Common myeloid progenitor, CD34-positive (primary cell): Measurements from ENCODE around the gene C16orf96.
A peak's percentile ranks its signal among the peaks of the same experiment; 100 is the strongest.

Source experiments
- CTCF ChIA-PET: fragments of 350-600 bp; sonication (Branson Sonifier 250); formaldehyde crosslinking; loops from one replicate; lab custom pipeline; 2021; ENCODE audit warnings: antibody characterized with exemption; lab: Charles Lee
- POLR2A ChIA-PET: fragments of 350-600 bp; sonication (Branson Sonifier 250); formaldehyde crosslinking; loops from one replicate; lab custom pipeline; 2021; ENCODE audit warnings: antibody characterized with exemption; lab: Charles Lee
- DNase-seq, 3 donors: peaks; one replicate each; pipeline versions ENCODE4 v3.0.0 to v3.0.0-alpha.2; 2013
- H3K27ac ChIP-seq, 2 experiments: 1 replicate in 1 of 2; 2 replicates in 1 of 2; pipeline ENCODE4 v1.7.0; 2013; ENCODE audit warnings: inconsistent platforms in 2 of 2, low read length in 2 of 2, mild to moderate bottlenecking in 2 of 2, low read depth in 1 of 2, moderate library complexity in 1 of 2; ENCODE audit not compliant: severe bottlenecking in 2 of 2, insufficient read depth in 1 of 2, poor library complexity in 1 of 2
- H3K27me3 ChIP-seq, 5 experiments: replicated peaks in 2 of 5; 1 replicate in 3 of 5; 2 replicates in 2 of 5; pipeline versions ENCODE4 v1.6.1 to v1.7.0; 2013; ENCODE audit warnings: low read length in 4 of 5, mild to moderate bottlenecking in 2 of 5, moderate library complexity in 2 of 5, inconsistent platforms in 1 of 5; ENCODE audit not compliant: insufficient read depth in 5 of 5, control insufficient read depth in 4 of 5
- H3K36me3 ChIP-seq, 4 experiments: 1 replicate in 2 of 4; 2 replicates in 2 of 4; pipeline versions ENCODE4 v1.6.1 to v1.7.0; 2013; ENCODE audit warnings: low read length in 3 of 4, control low read depth in 1 of 4, mild to moderate bottlenecking in 1 of 4; ENCODE audit not compliant: control insufficient read depth in 4 of 4, insufficient read depth in 4 of 4
- H3K4me1 ChIP-seq, 4 experiments: 1 replicate in 3 of 4; 2 replicates in 1 of 4; pipeline versions ENCODE4 v1.6.1 to v1.7.1; 2013; ENCODE audit warnings: low read length in 3 of 4, mild to moderate bottlenecking in 3 of 4, control low read depth in 1 of 4, inconsistent platforms in 1 of 4, moderate library complexity in 1 of 4; ENCODE audit not compliant: control insufficient read depth in 4 of 4, insufficient read depth in 4 of 4; ENCODE audit errors: control extremely low read depth in 1 of 4
- H3K4me3 ChIP-seq, 7 experiments: 1 replicate in 4 of 7; 2 replicates in 3 of 7; pipeline versions ENCODE4 v1.5.1 to v1.7.0; 2013; ENCODE audit warnings: mild to moderate bottlenecking in 7 of 7, low read length in 6 of 7, moderate library complexity in 6 of 7, inconsistent platforms in 2 of 7, low read depth in 2 of 7, control low read depth in 1 of 7; ENCODE audit not compliant: insufficient read depth in 4 of 7, control insufficient read depth in 1 of 7; ENCODE audit errors: extremely low read depth in 1 of 7
- H3K9me3 ChIP-seq, 5 experiments: 1 replicate in 4 of 5; 2 replicates in 1 of 5; pipeline versions ENCODE4 v1.6.1 to v1.7.1; 2013; ENCODE audit warnings: low read length in 4 of 5, mild to moderate bottlenecking in 2 of 5, inconsistent platforms in 1 of 5, low read depth in 1 of 5, moderate library complexity in 1 of 5; ENCODE audit not compliant: control insufficient read depth in 4 of 5, insufficient read depth in 2 of 5; ENCODE audit errors: control extremely low read depth in 1 of 5
- WGBS: methylation state at CpG from one replicate; pipeline ENCODE4 v1.1.5; 2013; ENCODE audit not compliant: insufficient coverage; 5-methylcytosine and 5-hydroxymethylcytosine counted together

C16orf96 gene

DNA sequence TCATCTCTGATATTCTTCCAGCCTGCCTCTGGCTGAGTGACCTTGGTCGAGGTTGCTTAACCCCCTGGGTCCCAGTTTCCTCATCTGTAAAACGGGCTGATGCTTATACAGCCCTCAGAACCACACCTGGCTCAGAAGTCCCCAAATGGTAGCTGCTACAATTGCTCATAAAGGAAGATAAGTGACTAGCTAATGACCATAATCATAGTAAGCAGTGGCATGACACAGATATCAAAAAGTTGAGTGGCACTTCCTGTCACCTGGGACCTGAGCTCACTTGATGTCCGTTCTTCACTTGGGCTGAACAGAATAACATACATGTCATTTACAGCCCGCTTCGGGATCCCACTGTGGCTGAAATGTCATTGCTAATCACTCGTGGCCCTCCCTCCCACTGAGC is 70.3 kb downstream of the C16orf96 start:
- DNase-seq, result no peak
- peak overlapping the region in 3 of 7 experiments; percentile 78 to 93 (median 86) for H3K4me3 ChIP-seq
- POLR2A ChIA-PET, result no interaction called here
- CTCF ChIA-PET, result interaction anchor here (0.7 to 4.6 kb wide), 6 partner anchors 10 to 35 kb away, joined by 3 to 27 read pairs (median 3); partner anchors contain the start of gene UBALD1
- H3K27ac ChIP-seq, result no peak overlapping the region
- H3K9me3 ChIP-seq, result peaks cover 0 to 2% (median 0%) of the 10 kb centered on the region in 5 experiments
- H3K36me3 ChIP-seq, result peaks cover 0 to 8% (median 2%) of the 10 kb centered on the region in 4 experiments
- WGBS, result 85% methylated on average over 5 of the region's 6 CpGs
- H3K27me3 ChIP-seq, result no peaks in the 10 kb centered on the region
- peaks cover 0 to 27% (median 22%) of the 10 kb centered on the region in 4 experiments for H3K4me1 ChIP-seq

DNA sequence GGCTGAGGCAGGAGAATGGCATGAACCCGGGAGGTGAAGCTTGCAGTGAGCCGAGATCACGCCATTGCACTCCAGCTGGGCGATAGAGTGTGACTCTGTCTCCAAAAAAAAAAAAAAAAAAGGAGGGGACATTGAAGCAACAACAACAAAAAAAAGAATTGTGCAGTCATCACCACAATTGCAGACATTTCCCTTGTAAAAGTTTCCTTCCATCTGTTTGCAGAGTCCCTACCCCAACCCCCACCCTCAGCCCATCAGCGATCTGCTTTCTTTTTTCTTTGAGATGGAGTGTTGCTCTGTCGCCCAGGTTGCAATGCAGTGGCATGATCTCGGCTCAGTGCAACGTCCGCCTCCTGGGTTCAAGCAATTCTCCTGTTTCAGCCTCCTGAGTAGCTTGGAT is 72.1 kb downstream of the C16orf96 start:
- CTCF ChIA-PET, result no interaction called here
- 83% methylated on average over 6 of the region's 9 CpGs for WGBS

DNA sequence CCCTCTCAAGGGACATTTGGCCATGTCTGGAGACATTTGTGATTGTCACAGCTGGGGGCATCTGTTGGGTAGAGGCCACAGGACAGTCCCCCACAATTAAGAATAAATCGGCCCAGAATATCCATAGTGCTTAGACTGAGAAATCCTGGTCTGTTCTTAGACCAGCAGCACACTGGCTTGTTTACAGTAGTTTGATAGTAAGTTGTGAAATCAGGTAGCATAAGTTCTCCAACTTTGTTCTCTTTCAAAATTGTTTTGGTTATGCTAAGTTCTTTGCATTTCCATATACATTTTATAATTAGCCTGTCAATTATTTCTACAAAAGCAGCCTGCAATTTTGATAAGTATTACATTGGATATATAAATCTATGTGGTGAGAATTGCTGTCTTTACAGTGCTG is 75.3 kb downstream of the C16orf96 start:
- no peaks in the 10 kb centered on the region for H3K27me3 ChIP-seq
- ChIA-PET POLR2A (no interaction called here), CTCF (interaction anchor here (1.0 to 1.5 kb wide), 2 partner anchors 15 to 19 kb away, joined by 3 to 4 read pairs; no protein-coding TSS in a partner anchor)
- H3K27ac ChIP-seq, result no peak overlapping the region
- H3K4me1 ChIP-seq, result peaks cover 0 to 10% (median 4%) of the 10 kb centered on the region in 4 experiments
- DNase-seq, result no peak
- no peak overlapping the region for H3K4me3 ChIP-seq
- H3K36me3 ChIP-seq, result peaks cover 0 to 23% (median 13%) of the 10 kb centered on the region in 4 experiments
- H3K9me3 ChIP-seq, result peaks cover 0 to 6% (median 0%) of the 10 kb centered on the region in 5 experiments
- WGBS, result 91% methylated on average over 1 of the region's 1 CpG

More for the DNA sequence above, 72.1 kb downstream of the C16orf96 start:
- Histone ChIP-seq H3K9me3 (peaks cover 0 to 6% (median 0%) of the 10 kb centered on the region in 5 experiments), H3K4me1 (peaks cover 0 to 27% (median 22%) of the 10 kb centered on the region in 4 experiments), H3K36me3 (peaks cover 0 to 8% (median 3%) of the 10 kb centered on the region in 4 experiments), H3K4me3 (no peak overlapping the region), H3K27me3 (no peaks in the 10 kb centered on the region), H3K27ac (no peak overlapping the region)
- DNase-seq, result peak in 2 of 3 donors; percentile 68 to 72
- POLR2A ChIA-PET, result no interaction called here

DNA sequence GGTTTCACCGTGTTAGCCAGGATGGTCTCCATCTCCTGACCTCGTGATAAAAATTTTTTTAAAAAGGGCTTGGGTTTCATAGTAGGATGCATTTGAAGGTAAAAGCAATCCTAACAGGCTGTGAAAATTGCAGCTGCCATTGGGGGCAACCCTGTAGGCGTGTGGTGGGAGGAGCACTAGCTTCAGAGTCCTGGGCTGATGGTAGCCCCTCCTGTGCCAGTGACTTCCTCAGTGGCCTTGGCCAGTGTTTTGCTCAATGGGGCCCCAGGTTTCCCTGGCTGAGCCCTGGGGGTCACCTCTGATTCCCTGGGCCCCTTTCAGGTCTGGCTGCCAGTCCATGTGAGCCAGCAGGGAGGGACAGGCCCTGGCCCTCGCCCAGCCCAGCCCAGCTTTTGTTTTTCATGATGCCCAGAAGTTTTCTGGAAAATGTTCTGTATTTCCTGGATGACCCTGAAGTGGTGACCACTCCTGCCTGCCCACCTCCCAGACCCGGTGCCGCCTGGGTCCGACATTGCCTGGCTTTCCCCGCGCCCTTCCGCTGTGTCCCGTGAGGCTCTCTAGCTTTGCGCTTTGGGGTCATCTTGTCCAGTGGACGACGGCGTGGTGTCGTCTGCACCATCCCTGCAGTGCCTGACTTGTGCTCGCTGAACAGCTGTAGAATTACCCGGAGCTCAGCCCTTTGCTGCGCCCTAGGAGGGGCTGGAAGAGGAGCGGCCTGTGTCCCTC is 77.9 kb downstream of the C16orf96 start:
- ChIA-PET CTCF (interaction anchor here (1.6 to 4.5 kb wide), 3 partner anchors 10 to 16 kb away, joined by 4 to 18 read pairs (median 5); partner anchors contain the start of gene MGRN1), POLR2A (no interaction called here)
- no peak overlapping the region for H3K4me3 ChIP-seq
- peaks cover 0 to 6% (median 0%) of the 10 kb centered on the region in 5 experiments for H3K9me3 ChIP-seq
- H3K27ac ChIP-seq, result no peak overlapping the region
- WGBS, result 94% methylated on average over 17 of the region's 20 CpGs
- peaks cover 0 to 32% (median 14%) of the 10 kb centered on the region in 4 experiments for H3K36me3 ChIP-seq
- no peak for DNase-seq
- H3K27me3 ChIP-seq, result no peaks in the 10 kb centered on the region
- no peaks in the 10 kb centered on the region for H3K4me1 ChIP-seq

DNA sequence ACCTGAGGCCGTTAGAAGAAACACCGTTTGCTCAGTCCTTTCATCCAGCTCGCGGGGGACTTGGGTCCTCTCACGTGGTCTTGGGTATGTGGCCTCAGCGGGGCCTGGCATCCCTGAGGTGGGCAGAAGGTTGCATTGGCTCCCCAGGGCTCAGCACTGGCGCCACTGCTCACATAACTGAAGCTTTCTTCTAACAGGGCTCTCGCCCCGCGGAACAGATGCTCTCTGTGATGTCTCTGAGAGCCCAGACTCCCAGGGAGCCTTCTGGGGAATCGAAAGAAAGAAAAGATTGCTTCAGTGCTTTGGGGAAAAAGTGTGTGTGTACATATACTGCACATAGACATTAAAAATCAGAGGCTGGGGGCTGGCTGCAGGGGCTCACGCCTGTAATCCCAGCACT is 78.6 kb downstream of the C16orf96 start:
- CTCF ChIA-PET, result interaction anchor here (1.6 to 4.5 kb wide), 3 partner anchors 11 to 15 kb away, joined by 4 to 18 read pairs (median 5); partner anchors contain the start of gene MGRN1
- 93% methylated on average over 11 of the region's 12 CpGs for WGBS

DNA sequence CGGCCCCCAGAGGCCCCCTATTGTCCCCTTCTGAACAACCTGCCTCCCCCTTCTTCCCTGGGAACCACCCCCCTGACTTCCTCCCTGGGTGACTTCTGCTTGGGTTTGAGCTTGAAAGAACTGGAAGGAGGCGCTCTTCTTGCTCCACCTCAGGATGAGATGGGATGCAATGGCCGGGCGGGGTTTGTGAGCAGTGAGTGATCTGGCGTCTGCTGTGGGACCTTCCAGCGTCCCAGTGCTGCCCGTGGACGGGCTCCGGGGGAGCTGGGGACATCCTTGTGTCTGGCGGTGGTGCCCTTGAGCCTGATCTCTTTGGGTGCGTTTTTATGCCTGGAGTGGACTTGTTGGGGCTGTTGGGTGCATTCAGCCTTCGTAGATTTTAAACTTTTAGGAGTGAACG is 80.1 kb downstream of the C16orf96 start:
- ChIA-PET CTCF (interaction anchor here (0.7 to 4.5 kb wide), 5 partner anchors 10 to 320 kb away, joined by 3 to 18 read pairs (median 6); partner anchors contain the start of gene MGRN1), POLR2A (no interaction called here)
- H3K27me3 ChIP-seq, result no peaks in the 10 kb centered on the region
- peaks cover 0 to 32% (median 13%) of the 10 kb centered on the region in 4 experiments for H3K36me3 ChIP-seq
- no peak overlapping the region for H3K4me3 ChIP-seq
- H3K27ac ChIP-seq, result no peak overlapping the region
- peaks cover 0 to 6% (median 0%) of the 10 kb centered on the region in 5 experiments for H3K9me3 ChIP-seq
- WGBS, result 92% methylated on average over 12 of the region's 13 CpGs
- peaks cover 0 to 15% (median 10%) of the 10 kb centered on the region in 4 experiments for H3K4me1 ChIP-seq
- DNase-seq, result no peak

More for the DNA sequence above, 78.6 kb downstream of the C16orf96 start:
- Histone ChIP-seq H3K36me3 (peaks cover 0 to 32% (median 14%) of the 10 kb centered on the region in 4 experiments), H3K4me3 (no peak overlapping the region), H3K27me3 (no peaks in the 10 kb centered on the region), H3K9me3 (peaks cover 0 to 6% (median 0%) of the 10 kb centered on the region in 5 experiments), H3K27ac (no peak overlapping the region), H3K4me1 (peaks cover 0 to under 1% (median 0%) of the 10 kb centered on the region in 4 experiments)
- POLR2A ChIA-PET, result no interaction called here
- no peak for DNase-seq
